Right lobe of liver (tissue), 4 donors: ENCODE data around the gene C2.
"Not testable (repeated sequence)": the region's sequence is repeated elsewhere in the genome, so short reads cannot be mapped to it uniquely, and the experiment has no call there.

ENCODE experiments used
- POLR2A ChIP-seq: fragments of 450-650 bp; IDR thresholded peaks from one replicate; pipeline ENCODE4 v1.6.1; 2017; ENCODE audit warnings: antibody characterized with exemption, mild to moderate bottlenecking
- TF ChIP-seq, protein P1 (sequence below), 4 donors: fragments of 200-600 bp in 3 of 4; fragments of 450-650 bp in 1 of 4; IDR thresholded peaks; one replicate each; pipeline versions ENCODE4 v1.5.1 to v1.8.0; 2016 to 2022; ENCODE audit warnings: antibody characterized with exemption in 4 of 4, mild to moderate bottlenecking in 2 of 4
- donor health status: DM: no; HTN: no; CAD: no.
- donor health status: DM: no; HTN: no; CAD: no.
- donor health status: DM: no; HTN: yes; CAD: no.

DNA sequence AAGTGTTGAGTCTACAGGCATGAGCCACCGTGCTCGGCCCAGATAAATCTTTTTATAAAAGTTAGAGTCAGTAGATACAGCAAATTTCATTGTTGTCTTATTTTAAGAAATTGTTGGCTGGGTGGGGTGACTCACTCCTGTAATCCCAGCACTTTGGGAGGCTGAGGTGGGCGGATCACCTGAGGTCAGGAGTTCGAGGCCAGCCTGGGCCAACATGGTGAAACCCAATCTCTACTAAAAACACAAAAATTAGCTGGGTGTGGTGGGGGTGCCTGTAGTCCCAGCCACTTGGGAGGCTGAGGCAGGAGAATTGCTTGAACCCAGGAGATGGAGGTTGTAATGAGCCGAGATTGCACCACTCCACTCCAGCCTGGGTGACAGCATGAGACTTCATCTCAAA, 19.3 kb upstream of the C2 start:
- not testable (repeated sequence) for TF ChIP-seq POLR2A
- TF ChIP-seq, protein P1, sequence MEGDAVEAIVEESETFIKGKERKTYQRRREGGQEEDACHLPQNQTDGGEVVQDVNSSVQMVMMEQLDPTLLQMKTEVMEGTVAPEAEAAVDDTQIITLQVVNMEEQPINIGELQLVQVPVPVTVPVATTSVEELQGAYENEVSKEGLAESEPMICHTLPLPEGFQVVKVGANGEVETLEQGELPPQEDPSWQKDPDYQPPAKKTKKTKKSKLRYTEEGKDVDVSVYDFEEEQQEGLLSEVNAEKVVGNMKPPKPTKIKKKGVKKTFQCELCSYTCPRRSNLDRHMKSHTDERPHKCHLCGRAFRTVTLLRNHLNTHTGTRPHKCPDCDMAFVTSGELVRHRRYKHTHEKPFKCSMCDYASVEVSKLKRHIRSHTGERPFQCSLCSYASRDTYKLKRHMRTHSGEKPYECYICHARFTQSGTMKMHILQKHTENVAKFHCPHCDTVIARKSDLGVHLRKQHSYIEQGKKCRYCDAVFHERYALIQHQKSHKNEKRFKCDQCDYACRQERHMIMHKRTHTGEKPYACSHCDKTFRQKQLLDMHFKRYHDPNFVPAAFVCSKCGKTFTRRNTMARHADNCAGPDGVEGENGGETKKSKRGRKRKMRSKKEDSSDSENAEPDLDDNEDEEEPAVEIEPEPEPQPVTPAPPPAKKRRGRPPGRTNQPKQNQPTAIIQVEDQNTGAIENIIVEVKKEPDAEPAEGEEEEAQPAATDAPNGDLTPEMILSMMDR (IDR thresholded peaks at IDR 0.05) = not testable (repeated sequence)
